ENCODE data around the gene RSPO1.

DNA sequence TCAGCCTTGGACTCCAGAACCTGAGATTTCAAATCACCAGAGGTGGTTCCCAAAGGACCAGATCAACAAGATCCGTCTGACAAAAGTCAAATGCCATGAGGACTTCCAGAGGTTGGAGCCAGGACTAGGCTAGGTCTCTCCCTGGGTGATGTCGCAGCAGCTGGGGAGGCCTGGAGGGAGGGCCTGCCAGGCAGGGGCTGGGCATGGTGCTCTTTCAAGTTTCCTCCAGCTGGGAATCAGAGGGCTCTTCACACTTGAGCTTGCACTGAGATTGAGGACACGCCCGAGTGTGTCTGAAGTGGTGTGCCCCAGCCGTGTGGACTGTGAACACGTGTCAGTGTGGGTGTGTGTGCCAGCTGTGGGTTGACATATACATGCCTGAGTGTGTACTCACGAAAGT is 21.3 kb upstream of the RSPO1 start:
- TF ChIP-seq, protein P1, sequence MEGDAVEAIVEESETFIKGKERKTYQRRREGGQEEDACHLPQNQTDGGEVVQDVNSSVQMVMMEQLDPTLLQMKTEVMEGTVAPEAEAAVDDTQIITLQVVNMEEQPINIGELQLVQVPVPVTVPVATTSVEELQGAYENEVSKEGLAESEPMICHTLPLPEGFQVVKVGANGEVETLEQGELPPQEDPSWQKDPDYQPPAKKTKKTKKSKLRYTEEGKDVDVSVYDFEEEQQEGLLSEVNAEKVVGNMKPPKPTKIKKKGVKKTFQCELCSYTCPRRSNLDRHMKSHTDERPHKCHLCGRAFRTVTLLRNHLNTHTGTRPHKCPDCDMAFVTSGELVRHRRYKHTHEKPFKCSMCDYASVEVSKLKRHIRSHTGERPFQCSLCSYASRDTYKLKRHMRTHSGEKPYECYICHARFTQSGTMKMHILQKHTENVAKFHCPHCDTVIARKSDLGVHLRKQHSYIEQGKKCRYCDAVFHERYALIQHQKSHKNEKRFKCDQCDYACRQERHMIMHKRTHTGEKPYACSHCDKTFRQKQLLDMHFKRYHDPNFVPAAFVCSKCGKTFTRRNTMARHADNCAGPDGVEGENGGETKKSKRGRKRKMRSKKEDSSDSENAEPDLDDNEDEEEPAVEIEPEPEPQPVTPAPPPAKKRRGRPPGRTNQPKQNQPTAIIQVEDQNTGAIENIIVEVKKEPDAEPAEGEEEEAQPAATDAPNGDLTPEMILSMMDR (IDR thresholded peaks at IDR 0.05; ENCODE audit: low read length) = no peak
- no peak for TF ChIP-seq EZH2 (optimal IDR thresholded peaks at IDR 0.05; ENCODE audit: low read depth, low read length)

Measured in MM.1S (cell line).